ENCODE results near the gene CUX1. TPM values are rescaled to one million over a fixed set of nuclear protein-coding genes. Genes with fewer than 3 reads are reported as not detected.

The CUX1 gene
- total RNA-seq, 1 experiment from 2014 or later = 53.5 TPM

DNA sequence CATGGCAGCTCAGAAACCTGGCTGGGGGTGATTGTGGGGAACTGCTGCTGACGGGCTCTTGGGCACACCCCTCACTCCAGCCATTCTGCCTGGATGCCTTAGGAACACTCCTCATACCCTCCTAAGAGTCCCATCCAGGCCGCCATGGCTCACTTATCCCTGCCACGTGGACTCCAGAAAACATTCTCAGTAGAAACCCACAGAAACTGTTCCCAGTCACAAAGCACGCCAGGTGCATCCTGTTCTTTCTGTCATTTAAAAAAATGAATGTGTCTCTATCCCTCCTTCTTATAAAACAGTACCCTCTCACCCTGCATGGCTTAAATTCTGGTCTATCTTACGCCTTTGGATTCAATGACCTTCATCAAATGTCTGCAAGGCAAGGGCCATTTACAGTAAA is 177.7 kb downstream of the CUX1 start:
- Mint-ChIP-seq H3K4me1 (peaks cover 19 to 32% of the 10 kb centered on the region in 2 experiments), H3K27ac (peak overlapping the region in 2 of 3 experiments; percentile 16 to 75; a peak in 3 of 7 replicates), H3K27me3 (ENCODE audit: low read depth) (no peaks in the 10 kb centered on the region; the same call in 1 of the 2 replicates), H3K9me3 (no peaks in the 10 kb centered on the region), H3K36me3 (ENCODE audit: insufficient read depth in 1 of 3, low read depth in 3 of 3) (no peaks in the 10 kb centered on the region; a peak in 3 of 7 replicates), H3K4me3 (no peak overlapping the region)
- Histone ChIP-seq H3K27me3 (ENCODE audit: insufficient read depth, low read length) (no peaks in the 10 kb centered on the region), H2BK15ac (ENCODE audit: low read depth, low read length) (no peak overlapping the region), H4K5ac (ENCODE audit: insufficient read length, low read depth, low read length) (no peak overlapping the region), H2BK12ac (ENCODE audit: insufficient read length, low read depth, low read length) (no peak overlapping the region), H3T11ph (ENCODE audit: low read length) (no peak overlapping the region), H3K9ac (ENCODE audit: extremely low read depth, insufficient read length, low read length) (no peak overlapping the region), H2BK20ac (ENCODE audit: low read depth, low read length, poor library complexity, severe bottlenecking) (no peak overlapping the region), H3K23ac (ENCODE audit: insufficient read length, low read depth, low read length) (no peak overlapping the region), H2AFZ (ENCODE audit: low read length) (no peak overlapping the region), H4K91ac (ENCODE audit: insufficient read length, low read depth, low read length) (no peak overlapping the region), H3K4ac (ENCODE audit: low read depth, low read length) (no peak overlapping the region), H4K20me1 (ENCODE audit: control insufficient read depth, insufficient read depth, insufficient read length) (no peaks in the 10 kb centered on the region), H4K8ac (replicated peaks; ENCODE audit: insufficient read length, low read depth, low read length) (no peak overlapping the region), H3K4me1 (ENCODE audit: insufficient read depth, low read length) (peaks cover 3% of the 10 kb centered on the region; the same call in 1 of the 2 replicates), H3K14ac (ENCODE audit: insufficient read depth, low read length) (no peak overlapping the region), H2BK120ac (ENCODE audit: low read depth, low read length, poor library complexity, severe bottlenecking) (no peak overlapping the region), H3K27ac (ENCODE audit: insufficient read length, low read depth, low read length) (no peak overlapping the region), H3K4me2 (ENCODE audit: insufficient read depth, insufficient read length, low read length) (no peak overlapping the region), H3K79me2 (ENCODE audit: insufficient read depth, low read length) (peaks cover 3% of the 10 kb centered on the region; the same call in 1 of the 2 replicates), H2BK5ac (ENCODE audit: insufficient read length, low read length) (no peak overlapping the region), H3K9me3 (ENCODE audit: control insufficient read depth, low read depth, low read length) (no peaks in the 10 kb centered on the region), H3K79me1 (ENCODE audit: insufficient read depth, low read depth, low read length, poor library complexity, severe bottlenecking) (peaks cover 4% of the 10 kb centered on the region), H3K56ac (ENCODE audit: insufficient read length, low read depth, low read length) (no peak overlapping the region), H3K23me2 (ENCODE audit: insufficient read length, low read depth, low read length, poor library complexity, severe bottlenecking) (no peaks in the 10 kb centered on the region), H2AK5ac (ENCODE audit: insufficient read length, low read length) (no peak overlapping the region), H3K18ac (ENCODE audit: insufficient read length, low read depth, low read length) (no peak overlapping the region)
- TF ChIP-seq, protein P1, sequence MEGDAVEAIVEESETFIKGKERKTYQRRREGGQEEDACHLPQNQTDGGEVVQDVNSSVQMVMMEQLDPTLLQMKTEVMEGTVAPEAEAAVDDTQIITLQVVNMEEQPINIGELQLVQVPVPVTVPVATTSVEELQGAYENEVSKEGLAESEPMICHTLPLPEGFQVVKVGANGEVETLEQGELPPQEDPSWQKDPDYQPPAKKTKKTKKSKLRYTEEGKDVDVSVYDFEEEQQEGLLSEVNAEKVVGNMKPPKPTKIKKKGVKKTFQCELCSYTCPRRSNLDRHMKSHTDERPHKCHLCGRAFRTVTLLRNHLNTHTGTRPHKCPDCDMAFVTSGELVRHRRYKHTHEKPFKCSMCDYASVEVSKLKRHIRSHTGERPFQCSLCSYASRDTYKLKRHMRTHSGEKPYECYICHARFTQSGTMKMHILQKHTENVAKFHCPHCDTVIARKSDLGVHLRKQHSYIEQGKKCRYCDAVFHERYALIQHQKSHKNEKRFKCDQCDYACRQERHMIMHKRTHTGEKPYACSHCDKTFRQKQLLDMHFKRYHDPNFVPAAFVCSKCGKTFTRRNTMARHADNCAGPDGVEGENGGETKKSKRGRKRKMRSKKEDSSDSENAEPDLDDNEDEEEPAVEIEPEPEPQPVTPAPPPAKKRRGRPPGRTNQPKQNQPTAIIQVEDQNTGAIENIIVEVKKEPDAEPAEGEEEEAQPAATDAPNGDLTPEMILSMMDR (conservative IDR thresholded peaks at IDR 0.05) = no peak
- no CpG with 5 or more reads among the region's 5 CpGs for WGBS (ENCODE audit: extremely low coverage, insufficient read length, low lambda C conversion rate)
- DNase-seq = no peak

Data from H9 (cell line).